Endothelial cell of umbilical vein (primary cell): ENCODE results near the gene SLC2A4. TPM values are rescaled to one million over a fixed set of nuclear protein-coding genes. Genes with fewer than 3 reads are reported as not detected.

ENCODE experiments used
- BruUV-seq: library from RNA; stranded (reverse); fragments of 400-500 nt; replicated peaks from 2 replicates; lab custom pipeline; 2021; lab: Mats Ljungman, UMichigan
- CTCF ChIA-PET: fragments of 300-600, 350-600 bp; sonication (Branson Sonifier 250); formaldehyde crosslinking; loops from one replicate; lab custom pipeline; 2021; ENCODE audit warnings: antibody characterized with exemption, inconsistent platforms; lab: Charles Lee
- POLR2A ChIA-PET: fragments of 300-600, 350-600 bp; sonication (Branson Sonifier 250); formaldehyde crosslinking; loops from one replicate; lab custom pipeline; 2021; ENCODE audit warnings: antibody characterized with exemption, inconsistent platforms; lab: Charles Lee
- DNase-seq: peaks from one replicate; pipeline ENCODE4 v3.0.0-alpha.2; 2011; ENCODE audit warnings: low read depth, low spot score
- FAIRE-seq: peaks from 2 replicates; lab custom pipeline; 2011; peaks lifted over from hg19 to GRCh38; lab: Jason Lieb, UNC
- H2AFZ ChIP-seq: 2 replicates; pipeline ENCODE4 v1.6.0; 2012; ENCODE audit warnings: low read depth, low read length, control low read depth, inconsistent platforms
- H3K27ac ChIP-seq: 2 replicates; pipeline ENCODE4 v1.5.1; 2011; ENCODE audit warnings: low read depth, mild to moderate bottlenecking, control low read depth, low read length, moderate library complexity; ENCODE audit not compliant: insufficient read depth
- H3K27me3 ChIP-seq, 2 experiments: 2 replicates each; pipeline versions ENCODE4 v1.6.0 to v1.6.1; 2011; ENCODE audit warnings: low read length in 2 of 2, mixed read lengths in 1 of 2; ENCODE audit not compliant: control insufficient read depth in 2 of 2, insufficient read depth in 2 of 2
- H3K36me3 ChIP-seq, 2 experiments: 2 replicates in 1 of 2; 3 replicates in 1 of 2; pipeline ENCODE4 v1.5.1; 2011; ENCODE audit warnings: low read length in 2 of 2, mild to moderate bottlenecking in 1 of 2, moderate library complexity in 1 of 2; ENCODE audit not compliant: control insufficient read depth in 2 of 2, insufficient read depth in 2 of 2; ENCODE audit errors: extremely low read depth in 1 of 2
- H3K4me1 ChIP-seq: 3 replicates; pipeline ENCODE4 v1.5.1; 2011; ENCODE audit warnings: mild to moderate bottlenecking, low read length; ENCODE audit not compliant: control insufficient read depth, insufficient read depth; ENCODE audit errors: extremely low read depth
- H3K4me2 ChIP-seq: 2 replicates; pipeline ENCODE4 v1.6.1; 2011; ENCODE audit warnings: low read length, control low read depth, mixed read lengths; ENCODE audit not compliant: insufficient read depth
- H3K4me3 ChIP-seq, 3 experiments: fragments of 200-600 bp in 1 of 3; sonication (generic), shearing (Covaris generic) in 1 of 3; replicated peaks in 1 of 3; 2 replicates each; pipeline ENCODE4 v1.5.1; 2011 to 2016; ENCODE audit warnings: control low read depth in 3 of 3, low read length in 3 of 3, mild to moderate bottlenecking in 2 of 3, inconsistent platforms in 1 of 3, low read depth in 1 of 3, moderate library complexity in 1 of 3; ENCODE audit not compliant: insufficient read depth in 1 of 3
- H3K79me2 ChIP-seq: 2 replicates; pipeline ENCODE4 v1.6.0; 2012; ENCODE audit warnings: low read length, inconsistent platforms; ENCODE audit not compliant: control insufficient read depth, insufficient read depth
- H3K9ac ChIP-seq: replicated peaks from 2 replicates; pipeline ENCODE3; 2011; ENCODE audit warnings: low read length, control low read depth; ENCODE audit not compliant: insufficient read depth; ENCODE audit errors: extremely low read depth
- H3K9me1 ChIP-seq: replicated peaks from 3 replicates; pipeline ENCODE4 v1.6.0; 2011; ENCODE audit warnings: mild to moderate bottlenecking, low read length; ENCODE audit not compliant: control insufficient read depth, insufficient read depth; ENCODE audit errors: extremely low read depth
- H3K9me3 ChIP-seq: replicated peaks from 2 replicates; pipeline ENCODE4 v1.5.1; 2012; ENCODE audit warnings: low read length, inconsistent platforms; ENCODE audit not compliant: control insufficient read depth, insufficient read depth
- H4K20me1 ChIP-seq: replicated peaks from 2 replicates; pipeline ENCODE3; 2011; ENCODE audit warnings: mild to moderate bottlenecking, low read length; ENCODE audit not compliant: control insufficient read depth, insufficient read depth; ENCODE audit errors: extremely low read depth
- CTCF ChIP-seq, 2 donors: IDR thresholded peaks; 1 replicate in 1 of 2; 2 replicates in 1 of 2; pipeline ENCODE4 v1.5.1; 2011; ENCODE audit warnings: low read length in 2 of 2, mild to moderate bottlenecking in 2 of 2, moderate library complexity in 2 of 2, control low read depth in 1 of 2, inconsistent platforms in 1 of 2, low read depth in 1 of 2; ENCODE audit not compliant: insufficient read depth in 1 of 2; ENCODE audit errors: extremely low read depth in 1 of 2
- EZH2 ChIP-seq: IDR thresholded peaks from 2 replicates; pipeline ENCODE4 v1.6.1; 2012; ENCODE audit warnings: borderline replicate concordance, low read depth, mild to moderate bottlenecking, moderate library complexity, low read length, inconsistent platforms; ENCODE audit not compliant: severe bottlenecking
- FOS ChIP-seq: IDR thresholded peaks from 2 replicates; pipeline ENCODE4 v1.6.1; 2011; ENCODE audit warnings: mild to moderate bottlenecking, low read length, moderate library complexity, borderline replicate concordance; ENCODE audit not compliant: insufficient read depth
- GATA2 ChIP-seq: IDR thresholded peaks from 2 replicates; pipeline ENCODE4 v1.7.0; 2011; ENCODE audit warnings: low read depth, mild to moderate bottlenecking, moderate library complexity, mixed read lengths, low read length; ENCODE audit not compliant: insufficient read length, insufficient read depth
- JUN ChIP-seq: IDR thresholded peaks from 2 replicates; pipeline ENCODE4 v1.6.1; 2011; ENCODE audit warnings: borderline replicate concordance, low read depth; ENCODE audit not compliant: insufficient read length, insufficient read depth
- MAX ChIP-seq: IDR thresholded peaks from 2 replicates; pipeline ENCODE4 v1.6.1; 2011; ENCODE audit not compliant: insufficient read depth, insufficient read length
- MYC ChIP-seq: IDR thresholded peaks from one replicate; pipeline ENCODE4 v1.6.1; 2011; ENCODE audit warnings: mild to moderate bottlenecking, low read depth, low read length
- POLR2A ChIP-seq: IDR thresholded peaks from 2 replicates; pipeline ENCODE4 v1.6.1; 2012; ENCODE audit warnings: low read depth, mild to moderate bottlenecking, control low read depth, low read length
- POLR2AphosphoS5 ChIP-seq: IDR thresholded peaks from 2 replicates; pipeline ENCODE4 v1.6.1; 2012; ENCODE audit warnings: low read depth, mild to moderate bottlenecking, control low read depth, low read length, moderate library complexity; ENCODE audit not compliant: insufficient read depth
- dilution Hi-C: fragments of 300-500 bp; cut with MboI; formaldehyde crosslinking; loops from one replicate; pipeline ENCODE4 v1.15.0; 2019; ENCODE audit warnings: low sequenced_read_pairs; ENCODE audit not compliant: extremely low pct_ligation_motif_present
- intact Hi-C: fragments of 100-400 bp; cut with micrococcal nuclease; formaldehyde crosslinking; loops from one replicate; pipeline ENCODE4 v1.10.0; 2022
- polyA plus RNA-seq, 4 experiments: library from polyadenylated mRNA; depleted of rRNA in 3 of 4; stranded (reverse) in 3 of 4; unstranded in 1 of 4; fragments of >200 nt; gene quantifications; 2 replicates each; pipeline versions ENCODE4 v1.2.1 to v1.2.3, GENCODE V29; 2011 to 2012; ENCODE audit warnings: missing spikeins in 1 of 4
- total RNA-seq: library from RNA; stranded (reverse); gene quantifications from 2 replicates; pipeline ENCODE4 v1.2.3, GENCODE V29; 2021

Gene SLC2A4
- total and polyA plus RNA-seq, 2 donors (not counting 3 experiments of a cell fraction or from before 2014, with no cell fraction given), result 0.12 TPM; not detected in 1

GRCh38 chr17:7327056-7327455 is 45.5 kb downstream of the SLC2A4 start:
- H3K9me1 ChIP-seq, result no peaks in the 10 kb centered on the region
- CTCF ChIA-PET, result interaction anchor here (1.0 to 1.2 kb wide), 2 partner anchors 18 to 31 kb away, joined by 3 to 4 read pairs; no protein-coding TSS in a partner anchor
- no peak overlapping the region for H2AFZ ChIP-seq
- BruUV-seq, result no TSS peak
- DNase-seq (no peak), FAIRE-seq (no peak)
- intact Hi-C loops, result no loop called here
- POLR2A ChIA-PET, result no interaction called here
- no peak overlapping the region for H3K4me3 ChIP-seq
- H3K36me3 ChIP-seq, result peaks cover 10 to 23% of the 10 kb centered on the region in 2 experiments
- no peak overlapping the region for H3K4me2 ChIP-seq
- H3K79me2 ChIP-seq, result peaks cover 10% of the 10 kb centered on the region
- no peak for TF ChIP-seq GATA2
- TF ChIP-seq MAX, result no peak
- no peak for TF ChIP-seq POLR2AphosphoS5
- TF ChIP-seq CTCF (IDR thresholded peaks at IDR 0.05; ENCODE audit: extremely low read depth in 1 of 2, insufficient read depth in 1 of 2, low read depth in 1 of 2, low read length in 2 of 2), result no peak
- TF ChIP-seq POLR2A, result no peak
- TF ChIP-seq JUN, result no peak
- no peak for TF ChIP-seq MYC
- TF ChIP-seq EZH2, result no peak
- TF ChIP-seq FOS, result no peak
- H3K4me1 ChIP-seq, result peaks cover 10% of the 10 kb centered on the region
- H3K27ac ChIP-seq, result no peak overlapping the region
- H3K27me3 ChIP-seq, result peaks cover 0 to 2% of the 10 kb centered on the region in 2 experiments
- H4K20me1 ChIP-seq, result no peaks in the 10 kb centered on the region
- no peaks in the 10 kb centered on the region for H3K9me3 ChIP-seq
- dilution Hi-C loops, result no loop called here
- no peak overlapping the region for H3K9ac ChIP-seq
